Stimulated activated CD8-positive, alpha-beta memory T cell treated with anti-CD3 and anti-CD28 coated beads, Interleukin-2, amount 100 ng/mL, for 1 hour (primary cell): ENCODE measurements around the gene ATM.
A peak's percentile ranks its signal among the peaks of the same experiment; 100 is the strongest.

ENCODE experiments used
- DNase-seq, 2 donors: peaks; one replicate each; pipeline ENCODE4 v3.0.0-alpha.2; 2020; ENCODE audit warnings: low read depth in 2 of 2

The ATM gene

GRCh38 chr11:108222574-108223347, at the start of gene ATM, which contains the start of gene NPAT:
Gene ATM, plus strand, starts transcription at chr11:108223067. Its CDS starts 4,558 bp downstream, at chr11:108227625.
Gene NPAT, minus strand, starts transcription at chr11:108222638. Its CDS starts 102 bp downstream, at chr11:108222536.
- DNase-seq: peak; percentile 96 to 97

GRCh38 chr11:108177570-108177969, 45.3 kb upstream of the ATM start:
- no peak for DNase-seq

- no peak for DNase-seq
Measured at GRCh38 chr11:108193725-108194124, 29.1 kb upstream of the ATM start.

GRCh38 chr11:108196901-108197300, 26.0 kb upstream of the ATM start:
- DNase-seq: no peak

- no peak for DNase-seq
Measured at GRCh38 chr11:108197351-108197750, 25.5 kb upstream of the ATM start.

- no peak for DNase-seq
Measured at GRCh38 chr11:108198833-108199232, 24.0 kb upstream of the ATM start.

GRCh38 chr11:108199446-108200321, 23.2 kb upstream of the ATM start:
- no peak for DNase-seq

GRCh38 chr11:108203075-108203474, 19.8 kb upstream of the ATM start:
- no peak for DNase-seq

- no peak for DNase-seq
Measured at GRCh38 chr11:108204376-108204775, 18.5 kb upstream of the ATM start.

- no peak for DNase-seq
Measured at GRCh38 chr11:108204929-108205499, 17.9 kb upstream of the ATM start.

- no peak for DNase-seq
Measured at GRCh38 chr11:108206171-108206570, 16.7 kb upstream of the ATM start.

- DNase-seq: no peak
Measured at GRCh38 chr11:108206969-108207682, 15.7 kb upstream of the ATM start.

GRCh38 chr11:108207683-108208060, 15.2 kb upstream of the ATM start:
- DNase-seq: no peak

- no peak for DNase-seq
Measured at GRCh38 chr11:108210441-108210840, 12.4 kb upstream of the ATM start.

GRCh38 chr11:108213784-108214183, 9.1 kb upstream of the ATM start:
- DNase-seq: no peak

- no peak for DNase-seq
Measured at GRCh38 chr11:108216988-108217387, 5.9 kb upstream of the ATM start.

GRCh38 chr11:108218455-108218854, 4.4 kb upstream of the ATM start:
- no peak for DNase-seq

GRCh38 chr11:108218912-108219783, 3.7 kb upstream of the ATM start:
- DNase-seq: no peak

- DNase-seq: no peak
Measured at GRCh38 chr11:108220721-108221336, 2.0 kb upstream of the ATM start.

- DNase-seq: no peak
Measured at GRCh38 chr11:108221371-108221770, 1.5 kb upstream of the ATM start.
